HL-60 (cell line): ENCODE data around the gene MADCAM1.

Experiments
- POLR2AphosphoS5 ChIP-seq: IDR thresholded peaks from 2 replicates; pipeline ENCODE4 v1.6.1; 2012; ENCODE audit warnings: low read depth
- TF ChIP-seq, protein P1 (sequence below): IDR thresholded peaks from one replicate; pipeline ENCODE4 v1.5.1; 2011; ENCODE audit warnings: low read length, control low read depth, inconsistent platforms; ENCODE audit not compliant: insufficient read depth

DNA sequence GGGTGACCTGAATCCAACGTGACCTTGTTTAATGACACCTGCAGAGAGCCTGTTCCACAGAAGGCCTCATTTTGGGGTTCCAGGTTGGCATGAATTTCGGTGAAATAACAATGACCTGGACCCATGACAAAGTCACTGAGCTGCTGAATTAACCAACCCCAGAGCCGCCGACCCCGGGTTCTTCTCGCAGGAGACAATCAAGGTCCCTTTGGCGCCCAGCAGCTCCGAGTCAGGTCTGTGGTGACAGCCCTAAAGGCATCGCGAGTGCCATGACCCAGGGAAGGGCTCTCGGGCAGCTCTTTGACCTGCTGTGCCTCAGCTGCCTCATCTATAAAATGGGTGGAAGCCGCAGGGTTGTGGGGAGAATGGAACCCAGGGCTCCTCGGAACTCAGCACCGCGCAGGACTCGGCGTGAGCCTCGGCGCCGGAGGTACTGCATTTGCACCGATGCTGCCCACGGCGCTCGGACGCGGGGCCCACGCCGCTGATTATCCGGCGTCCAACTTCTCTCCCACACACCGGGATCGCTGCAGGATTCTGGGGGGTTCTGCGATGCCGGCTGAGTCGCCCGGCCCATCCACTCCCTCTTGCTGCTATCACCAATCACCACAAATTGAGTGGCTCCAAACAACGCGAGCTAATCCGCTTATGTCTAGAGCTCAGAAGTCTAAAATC, 41.1 kb upstream of the MADCAM1 start:
- no peak for TF ChIP-seq POLR2AphosphoS5
- TF ChIP-seq, protein P1, sequence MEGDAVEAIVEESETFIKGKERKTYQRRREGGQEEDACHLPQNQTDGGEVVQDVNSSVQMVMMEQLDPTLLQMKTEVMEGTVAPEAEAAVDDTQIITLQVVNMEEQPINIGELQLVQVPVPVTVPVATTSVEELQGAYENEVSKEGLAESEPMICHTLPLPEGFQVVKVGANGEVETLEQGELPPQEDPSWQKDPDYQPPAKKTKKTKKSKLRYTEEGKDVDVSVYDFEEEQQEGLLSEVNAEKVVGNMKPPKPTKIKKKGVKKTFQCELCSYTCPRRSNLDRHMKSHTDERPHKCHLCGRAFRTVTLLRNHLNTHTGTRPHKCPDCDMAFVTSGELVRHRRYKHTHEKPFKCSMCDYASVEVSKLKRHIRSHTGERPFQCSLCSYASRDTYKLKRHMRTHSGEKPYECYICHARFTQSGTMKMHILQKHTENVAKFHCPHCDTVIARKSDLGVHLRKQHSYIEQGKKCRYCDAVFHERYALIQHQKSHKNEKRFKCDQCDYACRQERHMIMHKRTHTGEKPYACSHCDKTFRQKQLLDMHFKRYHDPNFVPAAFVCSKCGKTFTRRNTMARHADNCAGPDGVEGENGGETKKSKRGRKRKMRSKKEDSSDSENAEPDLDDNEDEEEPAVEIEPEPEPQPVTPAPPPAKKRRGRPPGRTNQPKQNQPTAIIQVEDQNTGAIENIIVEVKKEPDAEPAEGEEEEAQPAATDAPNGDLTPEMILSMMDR: no peak
